HFFc6 (cell line): ENCODE measurements around the gene ZNF507. TPM values are rescaled to one million over a fixed set of nuclear protein-coding genes. Genes with fewer than 3 reads are reported as not detected.

Experiments
- DNase-seq: peaks from one replicate; pipeline ENCODE4 v3.0.0-alpha.2; 2018
- H3K27ac Mint-ChIP-seq: 2 replicates; pipeline ENCODE4 v1.8.0; 2020; ENCODE audit warnings: mild to moderate bottlenecking, mixed read lengths
- H3K27me3 Mint-ChIP-seq: 2 replicates; pipeline ENCODE4 v1.8.0; 2021; ENCODE audit warnings: mild to moderate bottlenecking, moderate library complexity, mixed read lengths; ENCODE audit not compliant: insufficient read depth
- H3K36me3 Mint-ChIP-seq: 2 replicates; pipeline ENCODE4 v1.8.0; 2021; ENCODE audit warnings: low read depth, mixed read lengths
- H3K4me1 Mint-ChIP-seq: 2 replicates; pipeline ENCODE4 v1.8.0; 2020; ENCODE audit warnings: low read depth, mixed read lengths
- H3K4me3 Mint-ChIP-seq: 2 replicates; pipeline ENCODE4 v1.8.0; 2020; ENCODE audit warnings: mild to moderate bottlenecking, moderate library complexity, mixed read lengths
- H3K9me3 Mint-ChIP-seq: 2 replicates; pipeline ENCODE4 v1.8.0; 2020; ENCODE audit warnings: mild to moderate bottlenecking, mixed read lengths
- total RNA-seq, 6 experiments: library from RNA; stranded (reverse); fragmentation: NEBNext Ultra II Directional; extraction: Animal tissue kit (Norgen Biotek cat#: 25700); gene quantifications; 2 replicates in 1 of 6; 3 replicates in 5 of 6; pipeline ENCODE4 v1.2.3, GENCODE V29; 2021
- TF ChIP-seq, protein P1 (sequence below): fragments of 200-600 bp; sonication (generic); IDR thresholded peaks from 2 replicates; pipeline ENCODE4 v1.5.0; 2021; ENCODE audit warnings: antibody characterized with exemption, mild to moderate bottlenecking

Gene ZNF507
- total RNA-seq, 6 experiments from 2014 or later: 13.0 to 18.3 (median 16.0) TPM

GRCh38 chr19:32436692-32437091, 91.3 kb downstream of the ZNF507 start:
- H3K4me1 Mint-ChIP-seq: no peaks in the 10 kb centered on the region
- TF ChIP-seq, protein P1, sequence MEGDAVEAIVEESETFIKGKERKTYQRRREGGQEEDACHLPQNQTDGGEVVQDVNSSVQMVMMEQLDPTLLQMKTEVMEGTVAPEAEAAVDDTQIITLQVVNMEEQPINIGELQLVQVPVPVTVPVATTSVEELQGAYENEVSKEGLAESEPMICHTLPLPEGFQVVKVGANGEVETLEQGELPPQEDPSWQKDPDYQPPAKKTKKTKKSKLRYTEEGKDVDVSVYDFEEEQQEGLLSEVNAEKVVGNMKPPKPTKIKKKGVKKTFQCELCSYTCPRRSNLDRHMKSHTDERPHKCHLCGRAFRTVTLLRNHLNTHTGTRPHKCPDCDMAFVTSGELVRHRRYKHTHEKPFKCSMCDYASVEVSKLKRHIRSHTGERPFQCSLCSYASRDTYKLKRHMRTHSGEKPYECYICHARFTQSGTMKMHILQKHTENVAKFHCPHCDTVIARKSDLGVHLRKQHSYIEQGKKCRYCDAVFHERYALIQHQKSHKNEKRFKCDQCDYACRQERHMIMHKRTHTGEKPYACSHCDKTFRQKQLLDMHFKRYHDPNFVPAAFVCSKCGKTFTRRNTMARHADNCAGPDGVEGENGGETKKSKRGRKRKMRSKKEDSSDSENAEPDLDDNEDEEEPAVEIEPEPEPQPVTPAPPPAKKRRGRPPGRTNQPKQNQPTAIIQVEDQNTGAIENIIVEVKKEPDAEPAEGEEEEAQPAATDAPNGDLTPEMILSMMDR: no peak
- H3K27me3 Mint-ChIP-seq: no peaks in the 10 kb centered on the region
- H3K27ac Mint-ChIP-seq: no peak overlapping the region
- no peak overlapping the region for H3K4me3 Mint-ChIP-seq
- no peaks in the 10 kb centered on the region for H3K9me3 Mint-ChIP-seq
- DNase-seq: no peak
- peaks cover 11% of the 10 kb centered on the region for H3K36me3 Mint-ChIP-seq

GRCh38 chr19:32437096-32437495, 91.7 kb downstream of the ZNF507 start:
- TF ChIP-seq, protein P1: no peak
- Mint-ChIP-seq H3K9me3 (no peaks in the 10 kb centered on the region), H3K27me3 (no peaks in the 10 kb centered on the region), H3K4me1 (no peaks in the 10 kb centered on the region), H3K27ac (no peak overlapping the region), H3K4me3 (no peak overlapping the region), H3K36me3 (peaks cover 11% of the 10 kb centered on the region)
- no peak for DNase-seq

Other genes starting within 250 kb of the ZNF507 start
- 10 to 100 TPM; 23.5 to 32.7 (median 26.5) TPM for gene DPY19L3, start 60.2 kb downstream of the ZNF507 start, total RNA-seq
- gene PDCD5, start 235.6 kb downstream of the ZNF507 start, total RNA-seq: 100 to 1,000 TPM; 146 to 196 (median 174) TPM